IPS DF 6.9 (cell line): Measurements from ENCODE around the gene CCDC33.
"Not testable (repeated sequence)": the region's sequence is repeated elsewhere in the genome, so short reads cannot be mapped to it uniquely, and the experiment has no call there.

Experiments used
- DNase-seq: peaks from one replicate; pipeline ENCODE4 v3.0.0-alpha.2; 2013; ENCODE audit warnings: low read depth, low spot score
- H3K27ac ChIP-seq: one replicate; pipeline ENCODE4 v1.5.1; 2013; ENCODE audit warnings: low read length, control low read depth
- H3K27me3 ChIP-seq: 2 replicates; pipeline ENCODE4 v1.6.1; 2013; ENCODE audit warnings: mild to moderate bottlenecking, low read length; ENCODE audit not compliant: control insufficient read depth, insufficient read depth
- H3K36me3 ChIP-seq: 2 replicates; pipeline ENCODE4 v1.6.1; 2013; ENCODE audit warnings: low read length; ENCODE audit not compliant: control insufficient read depth, insufficient read depth
- H3K4me1 ChIP-seq: 2 replicates; pipeline ENCODE4 v1.6.1; 2013; ENCODE audit warnings: low read length; ENCODE audit not compliant: control insufficient read depth, insufficient read depth
- H3K4me3 ChIP-seq: 2 replicates; pipeline ENCODE4 v1.5.1; 2013; ENCODE audit warnings: mild to moderate bottlenecking, low read length
- H3K9me3 ChIP-seq: 2 replicates; pipeline ENCODE4 v1.6.1; 2013; ENCODE audit warnings: low read length, inconsistent platforms; ENCODE audit not compliant: control insufficient read depth, insufficient read depth
- WGBS: extraction: QIAGEN DNeasy Blood & Tissue Kit; methylation state at CpG from one replicate; pipeline ENCODE4 v1.1.7; 2013; ENCODE audit warnings: mixed read lengths, missing lambda C conversion rate; ENCODE audit not compliant: insufficient read length, insufficient coverage; 5-methylcytosine and 5-hydroxymethylcytosine counted together

CCDC33 gene

GRCh38 chr15:74360855-74361254 lies 124.7 kb downstream of the CCDC33 start:
- not testable (repeated sequence) for H3K27ac ChIP-seq, H3K36me3 ChIP-seq, H3K9me3 ChIP-seq, H3K27me3 ChIP-seq, H3K4me1 ChIP-seq, H3K4me3 ChIP-seq, DNase-seq
- WGBS = no CpG with 5 or more reads among the region's 1 CpG

- H3K4me1 ChIP-seq = peaks cover 5% of the 10 kb centered on the region
- DNase-seq = no peak
These were observed 126.4 kb downstream of the CCDC33 start for GRCh38 chr15:74362482-74362881.

GRCh38 chr15:74364936-74365597 lies 128.9 kb downstream of the CCDC33 start:
- WGBS = no CpG with 5 or more reads among the region's 12 CpGs
- Histone ChIP-seq H3K27ac (no peak overlapping the region), H3K4me1 (peaks cover 3% of the 10 kb centered on the region), H3K27me3 (no peaks in the 10 kb centered on the region), H3K9me3 (no peaks in the 10 kb centered on the region), H3K36me3 (no peaks in the 10 kb centered on the region), H3K4me3 (no peak overlapping the region; the same call in 1 of the 2 replicates)
- DNase-seq = no peak

More at GRCh38 chr15:74362482-74362881, 126.4 kb downstream of the CCDC33 start:
- Histone ChIP-seq H3K36me3 (no peaks in the 10 kb centered on the region), H3K27me3 (no peaks in the 10 kb centered on the region), H3K27ac (no peak overlapping the region), H3K4me3 (no peak overlapping the region), H3K9me3 (no peaks in the 10 kb centered on the region)
- no CpG with 5 or more reads among the region's 1 CpG for WGBS

- no peak for DNase-seq
- Histone ChIP-seq H3K4me3 (peak overlapping the region; percentile 51; the same call in 1 of the 2 replicates), H3K36me3 (no peaks in the 10 kb centered on the region), H3K9me3 (no peaks in the 10 kb centered on the region), H3K27me3 (no peaks in the 10 kb centered on the region), H3K4me1 (peaks cover 3% of the 10 kb centered on the region; the same call in 1 of the 2 replicates), H3K27ac (no peak overlapping the region)
- WGBS = no CpG with 5 or more reads among the region's 75 CpGs
These were observed 129.7 kb downstream of the CCDC33 start for GRCh38 chr15:74365598-74366445.

- no peak for DNase-seq
- Histone ChIP-seq H3K4me1 (peaks cover 3% of the 10 kb centered on the region; the same call in 1 of the 2 replicates), H3K4me3 (no peak within 1 kb of the TSS), H3K36me3 (no peaks in the 10 kb centered on the region), H3K27me3 (no peaks in the 10 kb centered on the region), H3K27ac (no peak within 1 kb of the TSS), H3K9me3 (no peaks in the 10 kb centered on the region)
- no CpG with 5 or more reads among the region's 12 CpGs for WGBS
These were observed 131.2 kb downstream of the CCDC33 start, which contains the start of gene CYP11A1 for GRCh38 chr15:74367296-74367854. TSS of gene CYP11A1 (minus strand) at chr15:74367646. CDS start at chr15:74367585, 61 bp downstream.

- Histone ChIP-seq H3K4me1 (peaks cover 3% of the 10 kb centered on the region; the same call in 1 of the 2 replicates), H3K27ac (no peak overlapping the region), H3K9me3 (no peaks in the 10 kb centered on the region), H3K36me3 (no peaks in the 10 kb centered on the region), H3K4me3 (no peak overlapping the region), H3K27me3 (no peaks in the 10 kb centered on the region)
- no CpG with 5 or more reads among the region's 3 CpGs for WGBS
- DNase-seq = no peak
These were observed 132.0 kb downstream of the CCDC33 start for GRCh38 chr15:74368121-74368520.

- no peaks in the 10 kb centered on the region for H3K36me3 ChIP-seq
- peaks cover 2% of the 10 kb centered on the region; the same call in 1 of the 2 replicates for H3K4me1 ChIP-seq
- no CpG with 5 or more reads among the region's 10 CpGs for WGBS
- H3K9me3 ChIP-seq = no peaks in the 10 kb centered on the region
- no peak overlapping the region for H3K4me3 ChIP-seq
- H3K27ac ChIP-seq = no peak overlapping the region
- no peak for DNase-seq
- H3K27me3 ChIP-seq = no peaks in the 10 kb centered on the region
These were observed 133.1 kb downstream of the CCDC33 start for GRCh38 chr15:74369084-74369745.

GRCh38 chr15:74369756-74370155 lies 133.6 kb downstream of the CCDC33 start:
- H3K27me3 ChIP-seq = no peaks in the 10 kb centered on the region
- no peak overlapping the region for H3K4me3 ChIP-seq
- no peak overlapping the region for H3K27ac ChIP-seq
- no peaks in the 10 kb centered on the region for H3K9me3 ChIP-seq
- no peak for DNase-seq
- WGBS = no CpG with 5 or more reads among the region's 2 CpGs
- H3K36me3 ChIP-seq = no peaks in the 10 kb centered on the region
- no peaks in the 10 kb centered on the region; the same call in 1 of the 2 replicates for H3K4me1 ChIP-seq

- no peaks in the 10 kb centered on the region for H3K36me3 ChIP-seq
- H3K4me3 ChIP-seq = no peak overlapping the region
- WGBS = no CpG with 5 or more reads among the region's 5 CpGs
- DNase-seq = no peak
- no peaks in the 10 kb centered on the region for H3K9me3 ChIP-seq
- no peak overlapping the region for H3K27ac ChIP-seq
- H3K27me3 ChIP-seq = no peaks in the 10 kb centered on the region
- H3K4me1 ChIP-seq = peaks cover 2% of the 10 kb centered on the region
These were observed 134.3 kb downstream of the CCDC33 start for GRCh38 chr15:74370471-74370870.

- no peak overlapping the region for H3K4me3 ChIP-seq
- H3K27ac ChIP-seq = no peak overlapping the region
- no CpG with 5 or more reads among the region's 13 CpGs for WGBS
- H3K4me1 ChIP-seq = peaks cover 2% of the 10 kb centered on the region
- DNase-seq = no peak
- H3K36me3 ChIP-seq = no peaks in the 10 kb centered on the region
- no peaks in the 10 kb centered on the region for H3K27me3 ChIP-seq
- H3K9me3 ChIP-seq = no peaks in the 10 kb centered on the region
These were observed 137.0 kb downstream of the CCDC33 start for GRCh38 chr15:74373056-74373650.
